ENCODE results near the gene MACROD1. TPM values are rescaled to one million over a fixed set of nuclear protein-coding genes. Genes with fewer than 3 reads are reported as not detected.

Gene MACROD1
- total and polyA plus RNA-seq, 2 of the 13 experiments (the other 11 are each of a cell fraction or from before 2014, with no cell fraction given) = 23.1 to 34.5 TPM

DNA sequence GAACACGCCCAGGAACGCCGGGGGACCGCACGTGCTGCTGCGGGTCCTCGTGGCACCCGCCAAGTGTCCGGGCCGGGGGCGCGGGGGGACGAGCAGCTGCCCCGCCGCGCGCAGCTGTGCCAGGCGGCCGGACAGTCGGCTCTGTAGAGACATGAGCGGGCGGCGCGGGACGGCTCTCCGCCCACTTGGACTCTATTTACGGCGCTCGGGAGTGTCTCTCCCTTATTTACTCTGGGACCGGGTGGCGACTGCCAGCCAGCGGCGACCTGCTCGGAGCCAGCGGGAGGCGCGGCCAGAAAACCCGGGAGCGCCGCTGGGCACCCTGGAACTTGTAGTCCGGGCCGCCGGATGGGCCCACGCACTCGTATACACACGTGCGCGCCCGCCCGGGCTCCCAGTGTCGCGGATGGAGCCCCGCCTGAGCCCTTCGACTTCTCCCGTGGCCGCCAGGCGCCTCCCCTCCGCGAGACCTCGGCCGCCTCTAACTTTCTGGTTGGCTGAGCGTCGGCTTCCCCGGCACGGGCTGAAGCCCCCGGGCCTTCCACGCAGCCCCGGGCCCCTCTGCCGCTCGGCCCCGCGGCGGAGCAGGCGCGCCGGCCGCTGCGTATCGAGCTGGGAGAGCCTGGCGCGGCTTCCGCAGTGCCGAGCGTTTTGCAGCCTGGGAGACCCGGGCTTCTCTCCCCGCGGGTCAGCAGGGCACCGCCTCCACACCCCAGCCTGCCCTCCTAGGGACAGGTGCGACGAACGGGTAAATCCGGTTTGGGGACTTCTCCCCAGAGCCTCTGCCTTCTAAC is at the start of gene MACROD1 (continued):
- peak; percentile 36 for TF ChIP-seq GABPA (IDR thresholded peaks at IDR 0.05; ENCODE audit: low read depth, low read length)
- peak; percentile 63 for TF ChIP-seq GABPA (CRISPR knock-in tag; IDR thresholded peaks at IDR 0.05; ENCODE audit: low read depth)
- TF ChIP-seq TRIM24 (CRISPR knock-in tag; IDR thresholded peaks at IDR 0.05) = no peak
- TF ChIP-seq MTF1 (CRISPR knock-in tag; IDR thresholded peaks at IDR 0.05) = no peak; the same call in 1 of the 2 replicates
- peak; percentile 91 for TF ChIP-seq MYC (CRISPR knock-in tag; IDR thresholded peaks at IDR 0.05; ENCODE audit: borderline replicate concordance)
- TF ChIP-seq ZNF251 (CRISPR knock-in tag; IDR thresholded peaks at IDR 0.05) = no peak
- TF ChIP-seq SRY (CRISPR knock-in tag; IDR thresholded peaks at IDR 0.05) = no peak
- no peak for TF ChIP-seq RCOR2 (CRISPR knock-in tag; IDR thresholded peaks at IDR 0.05)
- peak; percentile 47 for TF ChIP-seq ZNF329 (CRISPR knock-in tag; IDR thresholded peaks at IDR 0.05; ENCODE audit: low read depth)
- 0 out of 2 replicates have a peak, but pooled peaks have one; percentile 36 for TF ChIP-seq ZNF484 (CRISPR knock-in tag; IDR thresholded peaks at IDR 0.05; ENCODE audit: borderline replicate concordance, low read depth)
- TF ChIP-seq CERS6 (CRISPR knock-in tag; IDR thresholded peaks at IDR 0.05) = no peak
- peak; percentile 83; the same call in 1 of the 2 replicates for TF ChIP-seq GLI4 (CRISPR knock-in tag; IDR thresholded peaks at IDR 0.05; ENCODE audit: borderline replicate concordance)
- TF ChIP-seq ETS1 (CRISPR knock-in tag; IDR thresholded peaks at IDR 0.05) = no peak
- TF ChIP-seq, protein P1, sequence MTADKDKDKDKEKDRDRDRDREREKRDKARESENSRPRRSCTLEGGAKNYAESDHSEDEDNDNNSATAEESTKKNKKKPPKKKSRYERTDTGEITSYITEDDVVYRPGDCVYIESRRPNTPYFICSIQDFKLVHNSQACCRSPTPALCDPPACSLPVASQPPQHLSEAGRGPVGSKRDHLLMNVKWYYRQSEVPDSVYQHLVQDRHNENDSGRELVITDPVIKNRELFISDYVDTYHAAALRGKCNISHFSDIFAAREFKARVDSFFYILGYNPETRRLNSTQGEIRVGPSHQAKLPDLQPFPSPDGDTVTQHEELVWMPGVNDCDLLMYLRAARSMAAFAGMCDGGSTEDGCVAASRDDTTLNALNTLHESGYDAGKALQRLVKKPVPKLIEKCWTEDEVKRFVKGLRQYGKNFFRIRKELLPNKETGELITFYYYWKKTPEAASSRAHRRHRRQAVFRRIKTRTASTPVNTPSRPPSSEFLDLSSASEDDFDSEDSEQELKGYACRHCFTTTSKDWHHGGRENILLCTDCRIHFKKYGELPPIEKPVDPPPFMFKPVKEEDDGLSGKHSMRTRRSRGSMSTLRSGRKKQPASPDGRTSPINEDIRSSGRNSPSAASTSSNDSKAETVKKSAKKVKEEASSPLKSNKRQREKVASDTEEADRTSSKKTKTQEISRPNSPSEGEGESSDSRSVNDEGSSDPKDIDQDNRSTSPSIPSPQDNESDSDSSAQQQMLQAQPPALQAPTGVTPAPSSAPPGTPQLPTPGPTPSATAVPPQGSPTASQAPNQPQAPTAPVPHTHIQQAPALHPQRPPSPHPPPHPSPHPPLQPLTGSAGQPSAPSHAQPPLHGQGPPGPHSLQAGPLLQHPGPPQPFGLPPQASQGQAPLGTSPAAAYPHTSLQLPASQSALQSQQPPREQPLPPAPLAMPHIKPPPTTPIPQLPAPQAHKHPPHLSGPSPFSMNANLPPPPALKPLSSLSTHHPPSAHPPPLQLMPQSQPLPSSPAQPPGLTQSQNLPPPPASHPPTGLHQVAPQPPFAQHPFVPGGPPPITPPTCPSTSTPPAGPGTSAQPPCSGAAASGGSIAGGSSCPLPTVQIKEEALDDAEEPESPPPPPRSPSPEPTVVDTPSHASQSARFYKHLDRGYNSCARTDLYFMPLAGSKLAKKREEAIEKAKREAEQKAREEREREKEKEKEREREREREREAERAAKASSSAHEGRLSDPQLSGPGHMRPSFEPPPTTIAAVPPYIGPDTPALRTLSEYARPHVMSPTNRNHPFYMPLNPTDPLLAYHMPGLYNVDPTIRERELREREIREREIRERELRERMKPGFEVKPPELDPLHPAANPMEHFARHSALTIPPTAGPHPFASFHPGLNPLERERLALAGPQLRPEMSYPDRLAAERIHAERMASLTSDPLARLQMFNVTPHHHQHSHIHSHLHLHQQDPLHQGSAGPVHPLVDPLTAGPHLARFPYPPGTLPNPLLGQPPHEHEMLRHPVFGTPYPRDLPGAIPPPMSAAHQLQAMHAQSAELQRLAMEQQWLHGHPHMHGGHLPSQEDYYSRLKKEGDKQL (CRISPR knock-in tag; IDR thresholded peaks at IDR 0.05; ENCODE audit: low read depth) = no peak
- no peak for TF ChIP-seq PHB2 (IDR thresholded peaks at IDR 0.05; ENCODE audit: partially characterized antibody)
- TF ChIP-seq DNMT1 (CRISPR knock-in tag; IDR thresholded peaks at IDR 0.05) = no peak
- TF ChIP-seq DNMT3B (CRISPR knock-in tag; conservative IDR thresholded peaks at IDR 0.05) = no peak
- no peak for TF ChIP-seq LCORL (IDR thresholded peaks at IDR 0.05)
- peak; percentile 45 for TF ChIP-seq LCORL (CRISPR knock-in tag; IDR thresholded peaks at IDR 0.05)
- 0 out of 2 replicates have a peak, but pooled peaks have one; percentile 21 for TF ChIP-seq ZNF605 (CRISPR knock-in tag; IDR thresholded peaks at IDR 0.05)
- TF ChIP-seq PREB (CRISPR knock-in tag; IDR thresholded peaks at IDR 0.05) = 0 out of 2 replicates have a peak, but pooled peaks have one; percentile 6
- TF ChIP-seq ZNF841 (CRISPR knock-in tag; IDR thresholded peaks at IDR 0.05; ENCODE audit: borderline replicate concordance) = no peak
- TF ChIP-seq GPN1 (CRISPR knock-in tag; IDR thresholded peaks at IDR 0.05; ENCODE audit: borderline replicate concordance) = no peak

All from HepG2 (cell line).